DOHH2 (cell line): ENCODE measurements around the gene MID1.

Experiments used
- H3F3A ChIP-seq: fragments of 200-600 bp; sonication (generic), shearing (Covaris generic); 2 replicates; pipeline ENCODE4 v1.6.0; 2016; ENCODE audit warnings: antibody characterized with exemption, mild to moderate bottlenecking; ENCODE audit not compliant: control insufficient read depth, insufficient read depth
- H3K27ac ChIP-seq: fragments of 200-600 bp; sonication (generic); 2 replicates; pipeline ENCODE4 v1.5.1; 2014; ENCODE audit warnings: low read depth, mild to moderate bottlenecking, low read length, moderate library complexity
- H3K27me3 ChIP-seq: fragments of 200-600 bp; sonication (generic); 2 replicates; pipeline ENCODE4 v1.6.1; 2014; ENCODE audit warnings: mild to moderate bottlenecking, low read length, mixed read lengths; ENCODE audit not compliant: control insufficient read depth
- H3K36me3 ChIP-seq: fragments of 200-600 bp; sonication (generic); 2 replicates; pipeline ENCODE4 v1.6.1; 2014; ENCODE audit warnings: mild to moderate bottlenecking, low read length, moderate library complexity, mixed read lengths; ENCODE audit not compliant: control insufficient read depth
- H3K4me1 ChIP-seq: fragments of 200-600 bp; sonication (generic); 2 replicates; pipeline ENCODE4 v1.6.1; 2014; ENCODE audit warnings: mild to moderate bottlenecking, low read length, mixed read lengths; ENCODE audit not compliant: control insufficient read depth
- H3K4me2 ChIP-seq: fragments of 200-600 bp; sonication (generic); 2 replicates; pipeline ENCODE4 v1.6.0; 2014; ENCODE audit warnings: mild to moderate bottlenecking, low read length, moderate library complexity
- H3K4me3 ChIP-seq: fragments of 200-600 bp; sonication (generic); 2 replicates; pipeline ENCODE4 v1.5.1; 2014; ENCODE audit warnings: mild to moderate bottlenecking, low read length, mixed read lengths
- H3K79me2 ChIP-seq: fragments of 200-600 bp; sonication (generic); 2 replicates; pipeline ENCODE4 v1.6.1; 2014; ENCODE audit warnings: mild to moderate bottlenecking, low read length, mixed read lengths; ENCODE audit not compliant: control insufficient read depth
- H3K9me2 ChIP-seq: fragments of 200-600 bp; sonication (generic); replicated peaks from 2 replicates; pipeline ENCODE4 v1.6.1; 2014; ENCODE audit warnings: mild to moderate bottlenecking, low read length, mixed read lengths; ENCODE audit not compliant: control insufficient read depth
- H3K9me3 ChIP-seq: fragments of 200-600 bp; sonication (generic); 2 replicates; pipeline ENCODE4 v1.6.1; 2014; ENCODE audit warnings: antibody characterized with exemption, low read length, mixed read lengths; ENCODE audit not compliant: control insufficient read depth, insufficient read depth
- H4K20me1 ChIP-seq: fragments of 200-600 bp; sonication (generic); 2 replicates; pipeline ENCODE4 v1.6.0; 2014; ENCODE audit warnings: low read depth, mild to moderate bottlenecking, antibody characterized with exemption, low read length, moderate library complexity; ENCODE audit not compliant: control insufficient read depth, insufficient read depth
- CTCF ChIP-seq: fragments of 200-600 bp; sonication (generic); IDR thresholded peaks from one replicate; pipeline ENCODE4 v1.5.1; 2014; ENCODE audit warnings: antibody characterized with exemption, mild to moderate bottlenecking, low read depth, low read length; ENCODE audit not compliant: poor library complexity, severe bottlenecking
- EZH2phosphoT487 ChIP-seq: fragments of 200-600 bp; sonication (generic); IDR thresholded peaks from 2 replicates; pipeline ENCODE4 v1.6.1; 2017; ENCODE audit warnings: borderline replicate concordance, mild to moderate bottlenecking, antibody characterized with exemption, low read length, moderate library complexity, mixed read lengths

Gene MID1

GRCh38 chrX:10636337-10636736 lies 16.0 kb upstream of the MID1 start:
- Histone ChIP-seq H3K9me2 (no peaks in the 10 kb centered on the region), H3K9me3 (no peaks in the 10 kb centered on the region), H3K27me3 (no peaks in the 10 kb centered on the region), H3K27ac (no peak overlapping the region), H3K4me2 (no peak overlapping the region), H3F3A (no peaks in the 10 kb centered on the region), H4K20me1 (no peaks in the 10 kb centered on the region), H3K4me3 (no peak overlapping the region), H3K4me1 (no peaks in the 10 kb centered on the region), H3K79me2 (no peaks in the 10 kb centered on the region), H3K36me3 (no peaks in the 10 kb centered on the region)
- TF ChIP-seq EZH2phosphoT487 = no peak
- TF ChIP-seq CTCF = no peak

- no peak overlapping the region for H3K27ac ChIP-seq
- no peak overlapping the region for H3K4me3 ChIP-seq
- TF ChIP-seq EZH2phosphoT487 (no peak), CTCF (no peak)
- H4K20me1 ChIP-seq = no peaks in the 10 kb centered on the region
- no peaks in the 10 kb centered on the region for H3K36me3 ChIP-seq
- H3K9me3 ChIP-seq = no peaks in the 10 kb centered on the region
- no peaks in the 10 kb centered on the region for H3K9me2 ChIP-seq
- no peaks in the 10 kb centered on the region for H3K4me1 ChIP-seq
- no peaks in the 10 kb centered on the region for H3K79me2 ChIP-seq
- H3F3A ChIP-seq = no peaks in the 10 kb centered on the region
- H3K27me3 ChIP-seq = no peaks in the 10 kb centered on the region
- H3K4me2 ChIP-seq = no peak overlapping the region
Observed at GRCh38 chrX:10634392-10635161, 14.2 kb upstream of the MID1 start.

GRCh38 chrX:10633722-10634121 lies 13.3 kb upstream of the MID1 start:
- TF ChIP-seq EZH2phosphoT487 (no peak), CTCF (no peak)
- H3K27me3 ChIP-seq = no peaks in the 10 kb centered on the region
- no peaks in the 10 kb centered on the region for H3K4me1 ChIP-seq
- no peaks in the 10 kb centered on the region for H3F3A ChIP-seq
- H3K4me2 ChIP-seq = no peak overlapping the region
- no peaks in the 10 kb centered on the region for H3K9me2 ChIP-seq
- H3K27ac ChIP-seq = no peak overlapping the region
- no peaks in the 10 kb centered on the region for H3K9me3 ChIP-seq
- no peaks in the 10 kb centered on the region for H3K36me3 ChIP-seq
- H3K4me3 ChIP-seq = no peak overlapping the region
- H4K20me1 ChIP-seq = no peaks in the 10 kb centered on the region
- no peaks in the 10 kb centered on the region for H3K79me2 ChIP-seq
